ENCODE measurements around the gene ERGIC1.

DNA sequence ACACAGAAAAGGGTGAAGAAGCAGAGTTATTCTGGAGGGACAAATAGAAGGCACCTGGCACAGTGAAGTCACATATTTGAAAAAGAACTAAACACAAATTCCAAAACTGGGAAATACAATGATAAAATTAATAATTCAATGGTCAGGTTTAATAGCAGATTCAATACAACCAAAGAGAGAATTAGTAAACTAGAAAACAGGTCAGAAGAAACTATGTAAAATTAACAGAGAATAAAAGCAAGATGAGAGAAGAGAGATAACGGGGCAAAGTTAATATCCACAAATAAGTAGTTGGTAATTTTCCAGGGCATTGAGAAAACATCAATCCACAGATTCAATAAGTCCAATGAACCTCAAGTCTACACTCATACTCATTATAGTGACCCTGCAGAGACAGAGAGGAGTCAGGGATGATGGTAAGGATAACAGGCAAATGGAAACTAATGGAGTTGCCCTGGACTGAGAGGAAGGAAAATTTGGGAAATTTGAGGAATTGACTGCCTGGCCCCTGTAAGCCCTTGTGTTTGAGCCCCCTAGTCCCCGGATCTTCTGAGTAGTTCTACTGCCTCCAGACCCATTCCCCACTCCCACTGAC, 8.3 kb upstream of the ERGIC1 start:
- TF ChIP-seq, protein P1, sequence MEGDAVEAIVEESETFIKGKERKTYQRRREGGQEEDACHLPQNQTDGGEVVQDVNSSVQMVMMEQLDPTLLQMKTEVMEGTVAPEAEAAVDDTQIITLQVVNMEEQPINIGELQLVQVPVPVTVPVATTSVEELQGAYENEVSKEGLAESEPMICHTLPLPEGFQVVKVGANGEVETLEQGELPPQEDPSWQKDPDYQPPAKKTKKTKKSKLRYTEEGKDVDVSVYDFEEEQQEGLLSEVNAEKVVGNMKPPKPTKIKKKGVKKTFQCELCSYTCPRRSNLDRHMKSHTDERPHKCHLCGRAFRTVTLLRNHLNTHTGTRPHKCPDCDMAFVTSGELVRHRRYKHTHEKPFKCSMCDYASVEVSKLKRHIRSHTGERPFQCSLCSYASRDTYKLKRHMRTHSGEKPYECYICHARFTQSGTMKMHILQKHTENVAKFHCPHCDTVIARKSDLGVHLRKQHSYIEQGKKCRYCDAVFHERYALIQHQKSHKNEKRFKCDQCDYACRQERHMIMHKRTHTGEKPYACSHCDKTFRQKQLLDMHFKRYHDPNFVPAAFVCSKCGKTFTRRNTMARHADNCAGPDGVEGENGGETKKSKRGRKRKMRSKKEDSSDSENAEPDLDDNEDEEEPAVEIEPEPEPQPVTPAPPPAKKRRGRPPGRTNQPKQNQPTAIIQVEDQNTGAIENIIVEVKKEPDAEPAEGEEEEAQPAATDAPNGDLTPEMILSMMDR (IDR thresholded peaks at IDR 0.05) = no peak
- no peak for TF ChIP-seq POLR2A (IDR thresholded peaks at IDR 0.05)

Measured in esophagus squamous epithelium (tissue), 4 donors.